HepG2 (cell line): ENCODE data around the gene HCFC1. TPM values are rescaled to one million over a fixed set of nuclear protein-coding genes. Genes with fewer than 3 reads are reported as not detected.
A peak's percentile ranks its signal among the peaks of the same experiment; 100 is the strongest.

Source experiments
- EP300 ChIP-seq, 3 experiments: sonication (generic) in 1 of 3; formaldehyde crosslinking in 1 of 3; IDR thresholded peaks; 2 replicates each; pipeline versions ENCODE4 v1.5.1 to v1.6.1; 2011 to 2020; ENCODE audit warnings: low read depth in 2 of 3, low read length in 2 of 3, borderline replicate concordance in 1 of 3, improper control_type of control experiment in 1 of 3, mild to moderate bottlenecking in 1 of 3, missing genetic modification reagents in 1 of 3, moderate library complexity in 1 of 3
- HDAC6 ChIP-seq: fragments of 200-600 bp; sonication (generic); IDR thresholded peaks from 2 replicates; pipeline ENCODE4 v1.7.0; 2017; ENCODE audit warnings: mild to moderate bottlenecking, antibody characterized with exemption, low read length, low read depth
- IRX3 ChIP-seq: sonication (generic); formaldehyde crosslinking; IDR thresholded peaks from 2 replicates; pipeline ENCODE4 v1.8.1; 2023; ENCODE audit warnings: mild to moderate bottlenecking, low read depth, missing genetic modification reagents, borderline replicate concordance
- MTA3 ChIP-seq: sonication (generic); formaldehyde crosslinking; IDR thresholded peaks from 2 replicates; pipeline ENCODE4 v1.4.0; 2020; ENCODE audit warnings: missing genetic modification reagents
- MYNN ChIP-seq: sonication (generic); formaldehyde crosslinking; IDR thresholded peaks from 2 replicates; pipeline ENCODE4 v1.4.0; 2020; ENCODE audit warnings: mild to moderate bottlenecking, low read depth, missing genetic modification reagents
- NFE2 ChIP-seq: sonication (generic); formaldehyde crosslinking; IDR thresholded peaks from 2 replicates; pipeline ENCODE4 v1.4.0; 2020; ENCODE audit warnings: missing genetic modification reagents
- NR2C2 ChIP-seq: sonication (generic); formaldehyde crosslinking; IDR thresholded peaks from 2 replicates; pipeline ENCODE4 v1.4.0; 2020; ENCODE audit warnings: missing genetic modification reagents, mild to moderate bottlenecking, moderate library complexity, borderline replicate concordance
- PHF8 ChIP-seq: sonication (generic); formaldehyde crosslinking; IDR thresholded peaks from 2 replicates; pipeline ENCODE4 v1.5.0; 2020; ENCODE audit warnings: missing genetic modification reagents
- RFX3 ChIP-seq: IDR thresholded peaks from 2 replicates; pipeline ENCODE4 v1.6.1; 2016; ENCODE audit warnings: missing biosample characterization, missing genetic modification reagents
- SMAD3 ChIP-seq: sonication (generic); formaldehyde crosslinking; IDR thresholded peaks from 2 replicates; pipeline ENCODE4 v1.4.0; 2020; ENCODE audit warnings: missing genetic modification reagents
- SMYD3 ChIP-seq: sonication (generic); formaldehyde crosslinking; IDR thresholded peaks from 2 replicates; pipeline ENCODE4 v1.8.1; 2023; ENCODE audit warnings: mild to moderate bottlenecking, missing genetic modification reagents
- SRF ChIP-seq: IDR thresholded peaks from 2 replicates; pipeline ENCODE4 v1.6.1; 2011; ENCODE audit warnings: mild to moderate bottlenecking, low read depth, low read length, moderate library complexity
- TCF12 ChIP-seq, 2 experiments: fragments of 450-650 bp in 1 of 2; sonication (generic) in 1 of 2; formaldehyde crosslinking in 1 of 2; IDR thresholded peaks; 2 replicates each; pipeline versions ENCODE4 v1.6.1 to v1.8.0; 2017 to 2022; ENCODE audit warnings: antibody characterized with exemption in 1 of 2, mild to moderate bottlenecking in 1 of 2, missing genetic modification reagents in 1 of 2, moderate library complexity in 1 of 2
- ZKSCAN1 ChIP-seq: fragments of 150-350 bp; IDR thresholded peaks from 2 replicates; pipeline ENCODE4 v1.6.1; 2014; ENCODE audit warnings: low read length
- ZNF33A ChIP-seq: sonication (generic); formaldehyde crosslinking; IDR thresholded peaks from 2 replicates; pipeline ENCODE4 v1.5.1; 2020; ENCODE audit warnings: missing genetic modification reagents, mild to moderate bottlenecking, moderate library complexity, borderline replicate concordance
- ZNF496 ChIP-seq: sonication (generic); formaldehyde crosslinking; IDR thresholded peaks from 2 replicates; pipeline ENCODE4 v1.8.1; 2023; ENCODE audit warnings: mild to moderate bottlenecking, moderate library complexity, missing genetic modification reagents; ENCODE audit not compliant: insufficient replicate concordance
- polyA plus RNA-seq, 8 experiments: library from polyadenylated mRNA; depleted of rRNA in 3 of 8; stranded (reverse) in 7 of 8; unstranded in 1 of 8; fragments of >200 nt; fragmentation: Illumina TruSeq in 4 of 8; extraction: Trizol in 4 of 8; gene quantifications; 2 replicates each; pipeline versions ENCODE4 v1.2.1 to v1.2.3, GENCODE V29; 2011 to 2016; ENCODE audit warnings: low read depth in 4 of 8, missing spikeins in 1 of 8, mixed read lengths in 1 of 8; ENCODE audit not compliant: insufficient read depth in 1 of 8
- total RNA-seq, 5 experiments: library from RNA; depleted of rRNA; stranded (reverse); fragments of >200 nt; fragmentation: Illumina TruSeq; extraction: Trizol; gene quantifications; 2 replicates each; pipeline ENCODE4 v1.2.3, GENCODE V29; 2016; ENCODE audit warnings: low read depth in 1 of 5
- TF ChIP-seq, protein P1 (sequence below): sonication (generic); formaldehyde crosslinking; IDR thresholded peaks from 2 replicates; pipeline ENCODE4 v1.5.1; 2020; ENCODE audit warnings: mild to moderate bottlenecking, moderate library complexity, missing genetic modification reagents
- TF ChIP-seq, protein P2 (sequence below): sonication (generic); formaldehyde crosslinking; IDR thresholded peaks from 2 replicates; pipeline ENCODE4 v1.4.0; 2020; ENCODE audit warnings: missing genetic modification reagents
- TF ChIP-seq, protein P3 (sequence below): sonication (generic); formaldehyde crosslinking; IDR thresholded peaks from 2 replicates; pipeline ENCODE4 v1.4.0; 2020; ENCODE audit warnings: missing genetic modification reagents
- TF ChIP-seq, protein P4 (sequence below): sonication (generic); formaldehyde crosslinking; IDR thresholded peaks from 2 replicates; pipeline ENCODE4 v1.8.0; 2022; ENCODE audit warnings: missing genetic modification reagents, low read depth, mild to moderate bottlenecking, borderline replicate concordance
- TF ChIP-seq, protein P5 (sequence below): sonication (generic); formaldehyde crosslinking; IDR thresholded peaks from 2 replicates; pipeline ENCODE4 v1.8.1; 2023; ENCODE audit warnings: mild to moderate bottlenecking, missing genetic modification reagents

HCFC1 gene
- total and polyA plus RNA-seq, 2 of the 13 experiments (the other 11 are each of a cell fraction or from before 2014, with no cell fraction given) = 5.8 to 17.8 TPM

DNA sequence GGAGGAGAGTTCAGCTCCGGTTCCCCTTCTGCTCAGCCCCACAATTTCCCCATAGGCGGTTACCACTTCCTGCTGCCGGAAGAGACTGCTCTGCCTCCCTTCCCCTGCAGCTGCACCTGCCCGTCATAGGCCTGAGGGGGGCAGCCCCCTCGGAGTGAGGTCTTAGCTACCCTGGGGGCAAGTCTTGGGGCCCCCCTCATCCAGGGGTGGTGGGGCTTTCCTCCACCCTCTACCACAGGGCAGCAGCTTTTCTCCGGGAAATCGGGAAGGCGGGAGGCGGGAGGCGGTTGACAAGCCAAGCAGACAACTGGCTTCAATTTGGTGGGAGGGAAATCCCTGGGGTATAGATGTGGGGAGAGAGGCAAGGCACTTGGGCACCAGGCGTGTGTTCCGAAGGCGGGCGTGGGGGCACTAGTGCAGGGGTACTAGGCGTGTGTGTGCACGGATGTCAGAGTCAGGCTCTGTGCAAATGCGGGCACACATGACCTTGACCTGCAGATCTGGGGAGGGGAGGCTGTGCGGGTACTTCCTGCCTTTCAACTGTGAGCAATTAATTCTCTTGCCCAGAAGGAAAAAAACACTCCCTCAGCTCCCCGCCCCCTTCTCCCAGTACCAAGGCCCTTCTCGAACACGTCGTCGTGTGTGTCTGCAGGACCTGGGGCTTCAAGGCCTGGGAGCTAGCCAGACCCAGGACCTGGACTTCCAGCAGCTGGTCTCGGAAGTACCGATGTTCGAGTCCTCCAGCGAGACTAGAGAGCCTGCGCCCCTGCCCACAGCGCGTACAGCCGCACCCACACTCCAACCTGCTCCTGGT is 44.6 kb downstream of the HCFC1 start (continued):
- TF ChIP-seq, protein P1, sequence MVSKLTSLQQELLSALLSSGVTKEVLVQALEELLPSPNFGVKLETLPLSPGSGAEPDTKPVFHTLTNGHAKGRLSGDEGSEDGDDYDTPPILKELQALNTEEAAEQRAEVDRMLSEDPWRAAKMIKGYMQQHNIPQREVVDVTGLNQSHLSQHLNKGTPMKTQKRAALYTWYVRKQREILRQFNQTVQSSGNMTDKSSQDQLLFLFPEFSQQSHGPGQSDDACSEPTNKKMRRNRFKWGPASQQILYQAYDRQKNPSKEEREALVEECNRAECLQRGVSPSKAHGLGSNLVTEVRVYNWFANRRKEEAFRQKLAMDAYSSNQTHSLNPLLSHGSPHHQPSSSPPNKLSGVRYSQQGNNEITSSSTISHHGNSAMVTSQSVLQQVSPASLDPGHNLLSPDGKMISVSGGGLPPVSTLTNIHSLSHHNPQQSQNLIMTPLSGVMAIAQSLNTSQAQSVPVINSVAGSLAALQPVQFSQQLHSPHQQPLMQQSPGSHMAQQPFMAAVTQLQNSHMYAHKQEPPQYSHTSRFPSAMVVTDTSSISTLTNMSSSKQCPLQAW = no peak
- TF ChIP-seq, protein P2, sequence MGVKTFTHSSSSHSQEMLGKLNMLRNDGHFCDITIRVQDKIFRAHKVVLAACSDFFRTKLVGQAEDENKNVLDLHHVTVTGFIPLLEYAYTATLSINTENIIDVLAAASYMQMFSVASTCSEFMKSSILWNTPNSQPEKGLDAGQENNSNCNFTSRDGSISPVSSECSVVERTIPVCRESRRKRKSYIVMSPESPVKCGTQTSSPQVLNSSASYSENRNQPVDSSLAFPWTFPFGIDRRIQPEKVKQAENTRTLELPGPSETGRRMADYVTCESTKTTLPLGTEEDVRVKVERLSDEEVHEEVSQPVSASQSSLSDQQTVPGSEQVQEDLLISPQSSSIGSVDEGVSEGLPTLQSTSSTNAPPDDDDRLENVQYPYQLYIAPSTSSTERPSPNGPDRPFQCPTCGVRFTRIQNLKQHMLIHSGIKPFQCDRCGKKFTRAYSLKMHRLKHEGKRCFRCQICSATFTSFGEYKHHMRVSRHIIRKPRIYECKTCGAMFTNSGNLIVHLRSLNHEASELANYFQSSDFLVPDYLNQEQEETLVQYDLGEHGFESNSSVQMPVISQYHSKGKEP = no peak
- TF ChIP-seq, protein P3, sequence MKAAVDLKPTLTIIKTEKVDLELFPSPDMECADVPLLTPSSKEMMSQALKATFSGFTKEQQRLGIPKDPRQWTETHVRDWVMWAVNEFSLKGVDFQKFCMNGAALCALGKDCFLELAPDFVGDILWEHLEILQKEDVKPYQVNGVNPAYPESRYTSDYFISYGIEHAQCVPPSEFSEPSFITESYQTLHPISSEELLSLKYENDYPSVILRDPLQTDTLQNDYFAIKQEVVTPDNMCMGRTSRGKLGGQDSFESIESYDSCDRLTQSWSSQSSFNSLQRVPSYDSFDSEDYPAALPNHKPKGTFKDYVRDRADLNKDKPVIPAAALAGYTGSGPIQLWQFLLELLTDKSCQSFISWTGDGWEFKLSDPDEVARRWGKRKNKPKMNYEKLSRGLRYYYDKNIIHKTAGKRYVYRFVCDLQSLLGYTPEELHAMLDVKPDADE (CRISPR knock-in tag) = no peak
- TF ChIP-seq EP300 (IDR thresholded peaks at IDR 0.05; ENCODE audit: low read depth in 2 of 2, low read length in 2 of 2) = peak in 1 of 2 experiments; percentile 52; a peak in 2 of 4 replicates
- no peak; the same call in 1 of the 2 replicates for TF ChIP-seq EP300 (CRISPR knock-in tag; IDR thresholded peaks at IDR 0.05; ENCODE audit: borderline replicate concordance)
- TF ChIP-seq, protein P4, sequence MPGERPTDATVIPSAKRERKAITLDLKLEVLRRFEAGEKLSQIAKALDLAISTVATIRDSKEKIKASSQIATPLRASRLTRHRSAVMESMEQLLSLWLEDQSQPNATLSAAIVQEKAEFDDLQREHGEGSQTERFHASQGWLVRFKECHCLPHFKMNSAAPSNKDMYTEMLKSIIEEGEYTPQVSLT = no peak
- no peak for TF ChIP-seq TCF12 (IDR thresholded peaks at IDR 0.05)
- no peak for TF ChIP-seq TCF12 (CRISPR knock-in tag; IDR thresholded peaks at IDR 0.05)
- no peak for TF ChIP-seq MTA3 (CRISPR knock-in tag)
- TF ChIP-seq RFX3 (CRISPR knock-in tag) = no peak
- TF ChIP-seq SMYD3 (CRISPR knock-in tag) = no peak
- TF ChIP-seq HDAC6 = no peak
- TF ChIP-seq SRF = no peak
- TF ChIP-seq SMAD3 (CRISPR knock-in tag) = no peak
- TF ChIP-seq IRX3 = no peak
- TF ChIP-seq ZKSCAN1 = no peak
- peak; percentile 50; the same call in 1 of the 2 replicates for TF ChIP-seq NR2C2 (CRISPR knock-in tag)
- TF ChIP-seq ZNF33A = no peak
- no peak; the same call in 1 of the 2 replicates for TF ChIP-seq PHF8
- TF ChIP-seq, protein P5, sequence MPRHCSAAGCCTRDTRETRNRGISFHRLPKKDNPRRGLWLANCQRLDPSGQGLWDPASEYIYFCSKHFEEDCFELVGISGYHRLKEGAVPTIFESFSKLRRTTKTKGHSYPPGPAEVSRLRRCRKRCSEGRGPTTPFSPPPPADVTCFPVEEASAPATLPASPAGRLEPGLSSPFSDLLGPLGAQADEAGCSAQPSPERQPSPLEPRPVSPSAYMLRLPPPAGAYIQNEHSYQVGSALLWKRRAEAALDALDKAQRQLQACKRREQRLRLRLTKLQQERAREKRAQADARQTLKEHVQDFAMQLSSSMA (CRISPR knock-in tag) = no peak
- no peak for TF ChIP-seq NFE2 (CRISPR knock-in tag)
- no peak for TF ChIP-seq ZNF496 (CRISPR knock-in tag)
- no peak for TF ChIP-seq MYNN (CRISPR knock-in tag)
